NCI-H748 (cell line): Measurements from ENCODE around the gene SLC34A3.

ENCODE experiments used
- DNase-seq: peaks from one replicate; lab custom pipeline; 2025; ENCODE audit not compliant: unreplicated experiment; lab: John Stamatoyannopoulos, UW

Gene SLC34A3

GRCh38 chr9:137217276-137218211 lies 13.2 kb upstream of the SLC34A3 start:
- DNase-seq, result peak; percentile 45

GRCh38 chr9:137218212-137218753 lies 12.4 kb upstream of the SLC34A3 start:
- no peak for DNase-seq

- DNase-seq, result no peak
Measured at GRCh38 chr9:137218754-137219271, 11.9 kb upstream of the SLC34A3 start.

GRCh38 chr9:137219757-137220316 lies 10.9 kb upstream of the SLC34A3 start:
- no peak for DNase-seq

- no peak for DNase-seq
Measured at GRCh38 chr9:137220317-137221094, 10.2 kb upstream of the SLC34A3 start.

- DNase-seq, result no peak
Measured at GRCh38 chr9:137221095-137221505, 9.6 kb upstream of the SLC34A3 start.

GRCh38 chr9:137221506-137222111 lies 9.1 kb upstream of the SLC34A3 start:
- peak; percentile 58 for DNase-seq

GRCh38 chr9:137222190-137223077 lies 8.3 kb upstream of the SLC34A3 start, which contains the start of gene RNF208:
Gene RNF208, minus strand, starts transcription at chr9:137222240. Its CDS starts 1,028 bp downstream, at chr9:137221212.
- DNase-seq, result peak; percentile 56

GRCh38 chr9:137223078-137223970 lies 7.4 kb upstream of the SLC34A3 start:
- peak; percentile 93 for DNase-seq

GRCh38 chr9:137224830-137225694 lies 5.6 kb upstream of the SLC34A3 start, which contains the start of gene CYSRT1:
Gene CYSRT1, plus strand, starts transcription at chr9:137225174. Its CDS starts 448 bp downstream, at chr9:137225622.
- DNase-seq, result no peak

- no peak for DNase-seq
Measured at GRCh38 chr9:137225699-137226331, 4.9 kb upstream of the SLC34A3 start.

- no peak for DNase-seq
Measured at GRCh38 chr9:137226338-137227053, 4.2 kb upstream of the SLC34A3 start.

GRCh38 chr9:137227054-137227852 lies 3.4 kb upstream of the SLC34A3 start, which contains the start of gene RNF224:
Gene RNF224, plus strand, starts transcription at chr9:137227502. Its CDS starts 834 bp downstream, at chr9:137228336.
- peak; percentile 82 for DNase-seq

GRCh38 chr9:137227853-137228505 lies 2.7 kb upstream of the SLC34A3 start:
- no peak for DNase-seq

- no peak for DNase-seq
Measured at GRCh38 chr9:137228506-137228967, 2.2 kb upstream of the SLC34A3 start.
